ENCODE data around the gene DUSP7.
A peak's percentile ranks its signal among the peaks of the same experiment; 100 is the strongest.

Gene DUSP7, protein sequence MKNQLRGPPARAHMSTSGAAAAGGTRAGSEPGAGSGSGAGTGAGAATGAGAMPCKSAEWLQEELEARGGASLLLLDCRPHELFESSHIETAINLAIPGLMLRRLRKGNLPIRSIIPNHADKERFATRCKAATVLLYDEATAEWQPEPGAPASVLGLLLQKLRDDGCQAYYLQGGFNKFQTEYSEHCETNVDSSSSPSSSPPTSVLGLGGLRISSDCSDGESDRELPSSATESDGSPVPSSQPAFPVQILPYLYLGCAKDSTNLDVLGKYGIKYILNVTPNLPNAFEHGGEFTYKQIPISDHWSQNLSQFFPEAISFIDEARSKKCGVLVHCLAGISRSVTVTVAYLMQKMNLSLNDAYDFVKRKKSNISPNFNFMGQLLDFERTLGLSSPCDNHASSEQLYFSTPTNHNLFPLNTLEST

DNA sequence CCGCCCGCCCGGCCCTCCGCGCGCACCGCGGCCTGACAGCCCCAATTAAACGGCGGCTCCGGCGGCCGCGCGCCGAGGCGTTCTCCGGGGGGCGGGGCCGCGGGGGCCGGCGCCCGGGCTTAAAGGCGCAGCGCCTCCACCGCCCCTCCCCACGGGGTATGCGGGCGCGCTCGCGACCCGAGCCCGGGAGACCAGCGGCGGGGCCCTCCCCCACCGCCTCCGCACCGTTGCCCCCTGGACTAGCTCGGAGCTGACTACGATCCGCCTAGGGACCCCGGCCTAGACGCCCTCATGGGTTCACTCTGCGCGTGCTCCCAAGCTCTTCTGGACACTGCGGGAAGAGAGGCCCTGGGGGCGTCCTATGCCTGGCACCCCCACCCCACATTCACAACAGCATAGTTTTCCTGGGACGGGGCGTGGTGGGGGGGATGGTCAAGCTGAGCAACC is at the start of gene DUSP7:
TSS of gene DUSP7 (minus strand) at position 51 of the 447 bp plus-strand sequence. CDS start 205 bp downstream, outside the sequence.
- peaks cover 9% of the 10 kb centered on the region for H3F3A ChIP-seq (ENCODE audit: control insufficient read depth, insufficient read depth)
- H3K4me3 ChIP-seq (ENCODE audit: low read length), result peak within 1 kb of the TSS; percentile 88
- TF ChIP-seq, protein P1, sequence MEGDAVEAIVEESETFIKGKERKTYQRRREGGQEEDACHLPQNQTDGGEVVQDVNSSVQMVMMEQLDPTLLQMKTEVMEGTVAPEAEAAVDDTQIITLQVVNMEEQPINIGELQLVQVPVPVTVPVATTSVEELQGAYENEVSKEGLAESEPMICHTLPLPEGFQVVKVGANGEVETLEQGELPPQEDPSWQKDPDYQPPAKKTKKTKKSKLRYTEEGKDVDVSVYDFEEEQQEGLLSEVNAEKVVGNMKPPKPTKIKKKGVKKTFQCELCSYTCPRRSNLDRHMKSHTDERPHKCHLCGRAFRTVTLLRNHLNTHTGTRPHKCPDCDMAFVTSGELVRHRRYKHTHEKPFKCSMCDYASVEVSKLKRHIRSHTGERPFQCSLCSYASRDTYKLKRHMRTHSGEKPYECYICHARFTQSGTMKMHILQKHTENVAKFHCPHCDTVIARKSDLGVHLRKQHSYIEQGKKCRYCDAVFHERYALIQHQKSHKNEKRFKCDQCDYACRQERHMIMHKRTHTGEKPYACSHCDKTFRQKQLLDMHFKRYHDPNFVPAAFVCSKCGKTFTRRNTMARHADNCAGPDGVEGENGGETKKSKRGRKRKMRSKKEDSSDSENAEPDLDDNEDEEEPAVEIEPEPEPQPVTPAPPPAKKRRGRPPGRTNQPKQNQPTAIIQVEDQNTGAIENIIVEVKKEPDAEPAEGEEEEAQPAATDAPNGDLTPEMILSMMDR (IDR thresholded peaks at IDR 0.05; ENCODE audit: low read depth, low read length, poor library complexity, severe bottlenecking), result no peak
- TF ChIP-seq EZH2phosphoT487 (IDR thresholded peaks at IDR 0.05; ENCODE audit: borderline replicate concordance, low read length), result no peak
- peaks cover 32% of the 10 kb centered on the region for H3K36me3 ChIP-seq (ENCODE audit: control insufficient read depth, low read length)
- peaks cover 43% of the 10 kb centered on the region for H3K4me1 ChIP-seq (ENCODE audit: control insufficient read depth, low read length)
- peak within 1 kb of the TSS; percentile 51 for H3K27ac ChIP-seq (ENCODE audit: low read depth, low read length)
- peaks cover 50% of the 10 kb centered on the region for H3K79me2 ChIP-seq (ENCODE audit: control insufficient read depth, low read length)
- peak within 1 kb of the TSS; percentile 98 for H3K4me2 ChIP-seq (ENCODE audit: low read length)
- H4K20me1 ChIP-seq (ENCODE audit: control insufficient read depth, insufficient read depth, low read depth, low read length), result 0 out of 2 replicates have a peak, but pooled peaks cover 4% of the 10 kb centered on the region
- H3K9me3 ChIP-seq (ENCODE audit: control insufficient read depth, insufficient read depth, low read length), result no peaks in the 10 kb centered on the region
- no peaks in the 10 kb centered on the region for H3K9me2 ChIP-seq (replicated peaks; ENCODE audit: control insufficient read depth, low read length)
- H3K27me3 ChIP-seq (ENCODE audit: control insufficient read depth, low read length), result no peaks in the 10 kb centered on the region

DNA sequence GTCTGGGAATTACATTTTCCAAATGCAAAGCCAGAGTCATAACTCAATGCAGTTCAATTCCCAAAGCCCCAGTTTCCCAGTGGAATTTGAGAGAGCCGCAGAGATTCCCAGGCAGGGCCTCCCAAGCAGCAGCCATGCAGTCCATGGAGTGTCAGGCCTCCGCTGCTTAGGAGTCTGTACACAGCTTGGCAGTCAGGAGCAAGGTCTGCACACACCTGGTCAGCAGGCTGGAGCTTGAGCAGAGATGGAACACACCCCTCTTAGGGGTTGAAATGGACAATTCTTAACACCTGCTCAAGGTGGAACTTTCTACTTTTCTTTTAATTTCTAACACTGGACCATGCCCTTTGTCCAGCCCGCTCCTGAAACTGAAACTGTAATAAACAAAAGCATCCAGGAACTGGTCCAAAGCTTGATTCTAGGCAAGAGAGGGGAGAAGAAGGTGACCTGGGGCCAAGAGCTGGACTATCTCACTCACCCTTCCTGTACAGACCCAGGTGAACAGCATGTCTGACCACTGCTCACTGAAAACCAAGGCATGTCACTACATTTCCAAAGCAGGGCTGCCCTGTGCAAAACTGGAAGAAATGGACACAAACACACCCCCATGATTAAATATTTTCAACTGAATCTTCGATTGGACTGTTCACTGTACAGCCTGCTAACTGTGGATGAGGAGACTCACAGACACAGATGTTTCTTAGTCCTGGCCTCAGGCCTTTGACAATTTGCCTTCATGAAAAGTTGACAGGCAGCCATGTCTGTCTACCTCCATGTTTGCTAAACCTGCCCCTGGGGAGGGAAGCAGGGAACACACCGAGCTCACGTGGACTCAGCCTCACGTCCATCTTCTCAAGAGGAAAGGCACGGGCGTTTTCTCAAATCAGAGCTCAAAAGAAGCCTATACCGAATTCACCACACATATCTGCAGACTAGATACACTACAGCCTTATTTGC is 48.6 kb upstream of the DUSP7 start:
- H4K20me1 ChIP-seq (ENCODE audit: control insufficient read depth, insufficient read depth, low read depth, low read length), result peaks cover 2% of the 10 kb centered on the region; the same call in 1 of the 2 replicates
- H3K4me1 ChIP-seq (ENCODE audit: control insufficient read depth, low read length), result no peaks in the 10 kb centered on the region
- no peaks in the 10 kb centered on the region for H3K27me3 ChIP-seq (ENCODE audit: control insufficient read depth, low read length)
- H3K36me3 ChIP-seq (ENCODE audit: control insufficient read depth, low read length), result peaks cover 6% of the 10 kb centered on the region; the same call in 1 of the 2 replicates
- H3F3A ChIP-seq (ENCODE audit: control insufficient read depth, insufficient read depth), result no peaks in the 10 kb centered on the region
- H3K9me2 ChIP-seq (replicated peaks; ENCODE audit: control insufficient read depth, low read length), result no peaks in the 10 kb centered on the region
- TF ChIP-seq, protein P1 (IDR thresholded peaks at IDR 0.05; ENCODE audit: low read depth, low read length, poor library complexity, severe bottlenecking), result no peak
- no peak for TF ChIP-seq EZH2phosphoT487 (IDR thresholded peaks at IDR 0.05; ENCODE audit: borderline replicate concordance, low read length)
- no peak overlapping the region for H3K27ac ChIP-seq (ENCODE audit: low read depth, low read length)
- H3K79me2 ChIP-seq (ENCODE audit: control insufficient read depth, low read length), result no peaks in the 10 kb centered on the region
- H3K4me3 ChIP-seq (ENCODE audit: low read length), result no peak overlapping the region
- no peak overlapping the region for H3K4me2 ChIP-seq (ENCODE audit: low read length)
- H3K9me3 ChIP-seq (ENCODE audit: control insufficient read depth, insufficient read depth, low read length), result no peaks in the 10 kb centered on the region

DNA sequence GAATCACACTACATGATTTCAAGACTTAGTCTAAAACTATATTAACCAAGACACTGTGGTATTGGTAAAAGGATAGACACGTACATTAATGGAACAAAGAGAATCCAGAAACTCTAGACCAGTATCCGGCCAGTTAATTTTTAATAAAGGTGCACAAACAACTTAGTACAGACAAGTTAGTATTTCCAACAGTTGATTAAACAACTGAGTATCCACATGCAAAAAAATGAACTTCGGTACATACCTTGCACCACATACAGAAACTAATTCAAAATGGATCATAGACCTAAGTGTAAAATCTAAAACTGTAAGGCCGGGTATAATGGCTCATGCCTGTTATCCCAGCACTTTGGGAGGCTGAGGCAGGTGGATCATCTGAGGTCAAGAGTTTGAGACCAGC is 46.6 kb upstream of the DUSP7 start:
- no peak overlapping the region for H3K27ac ChIP-seq (ENCODE audit: low read depth, low read length)
- no peaks in the 10 kb centered on the region for H3K79me2 ChIP-seq (ENCODE audit: control insufficient read depth, low read length)
- H3K4me2 ChIP-seq (ENCODE audit: low read length), result no peak overlapping the region
- H4K20me1 ChIP-seq (ENCODE audit: control insufficient read depth, insufficient read depth, low read depth, low read length), result peaks cover 2% of the 10 kb centered on the region; the same call in 1 of the 2 replicates
- no peaks in the 10 kb centered on the region for H3K9me3 ChIP-seq (ENCODE audit: control insufficient read depth, insufficient read depth, low read length)
- no peak for TF ChIP-seq EZH2phosphoT487 (IDR thresholded peaks at IDR 0.05; ENCODE audit: borderline replicate concordance, low read length)
- TF ChIP-seq, protein P1 (IDR thresholded peaks at IDR 0.05; ENCODE audit: low read depth, low read length, poor library complexity, severe bottlenecking), result no peak
- H3K4me1 ChIP-seq (ENCODE audit: control insufficient read depth, low read length), result no peaks in the 10 kb centered on the region
- no peak overlapping the region for H3K4me3 ChIP-seq (ENCODE audit: low read length)
- no peaks in the 10 kb centered on the region for H3K9me2 ChIP-seq (replicated peaks; ENCODE audit: control insufficient read depth, low read length)
- H3K36me3 ChIP-seq (ENCODE audit: control insufficient read depth, low read length), result peaks cover 9% of the 10 kb centered on the region; the same call in 1 of the 2 replicates
- no peaks in the 10 kb centered on the region for H3K27me3 ChIP-seq (ENCODE audit: control insufficient read depth, low read length)
- H3F3A ChIP-seq (ENCODE audit: control insufficient read depth, insufficient read depth), result no peaks in the 10 kb centered on the region
